CD4-positive, CD25-positive, alpha-beta regulatory T cell (primary cell): ENCODE results near the gene NIPAL4. TPM values are rescaled to one million over a fixed set of nuclear protein-coding genes. Genes with fewer than 3 reads are reported as not detected.
A peak's percentile ranks its signal among the peaks of the same experiment; 100 is the strongest.

ENCODE experiments used
- ATAC-seq, 2 donors: fragments of 150-1000 bp; cut with Tn5 transposase; one replicate each; pipeline ENCODE4 v1.10.0; 2021; ENCODE audit warnings: low read depth in 2 of 2, moderate number of reproducible peaks in 2 of 2, moderate library complexity in 1 of 2
- DNase-seq, 3 donors: peaks; one replicate each; pipeline versions ENCODE4 v3.0.0 to v3.0.0-alpha.2; 2012 to 2022; ENCODE audit warnings: mixed read lengths in 1 of 3
- H3K27ac ChIP-seq: one replicate; pipeline ENCODE4 v1.7.0; 2013; ENCODE audit warnings: mild to moderate bottlenecking, low read length; ENCODE audit not compliant: insufficient read depth, poor library complexity, severe bottlenecking
- H3K27me3 ChIP-seq: one replicate; pipeline ENCODE4 v1.7.0; 2013; ENCODE audit warnings: low read length; ENCODE audit not compliant: control insufficient read depth, insufficient read depth
- H3K36me3 ChIP-seq: one replicate; pipeline ENCODE4 v1.7.0; 2013; ENCODE audit warnings: mild to moderate bottlenecking, low read length, moderate library complexity; ENCODE audit not compliant: control insufficient read depth, insufficient read depth
- H3K4me1 ChIP-seq: 2 replicates; pipeline ENCODE4 v1.7.0; 2013; ENCODE audit warnings: mild to moderate bottlenecking, low read length; ENCODE audit not compliant: insufficient read depth, control insufficient read depth, poor library complexity, severe bottlenecking
- H3K4me3 ChIP-seq: one replicate; pipeline ENCODE4 v1.7.0; 2013; ENCODE audit warnings: low read depth, mild to moderate bottlenecking, low read length, moderate library complexity
- H3K9me3 ChIP-seq, 2 experiments: 1 replicate in 1 of 2; 2 replicates in 1 of 2; pipeline ENCODE4 v1.7.0; 2013; ENCODE audit warnings: low read length in 2 of 2, mild to moderate bottlenecking in 1 of 2, moderate library complexity in 1 of 2; ENCODE audit not compliant: control insufficient read depth in 2 of 2
- H3K27ac Mint-ChIP-seq, 3 donors: one replicate each; pipeline ENCODE4 v1.8.0; 2020 to 2022; ENCODE audit warnings: mild to moderate bottlenecking in 3 of 3, mixed read lengths in 3 of 3, moderate library complexity in 2 of 3
- H3K27me3 Mint-ChIP-seq: one replicate; pipeline ENCODE4 v1.8.0; 2022; ENCODE audit warnings: mild to moderate bottlenecking, mixed read lengths
- H3K36me3 Mint-ChIP-seq: one replicate; pipeline ENCODE4 v1.8.0; 2020; ENCODE audit warnings: mixed read lengths
- H3K4me1 Mint-ChIP-seq, 4 donors: one replicate each; pipeline ENCODE4 v1.8.0; 2020 to 2022; ENCODE audit warnings: mixed read lengths in 4 of 4, mild to moderate bottlenecking in 1 of 4
- H3K4me3 Mint-ChIP-seq, 4 donors: one replicate each; pipeline ENCODE4 v1.8.0; 2020 to 2022; ENCODE audit warnings: mild to moderate bottlenecking in 4 of 4, mixed read lengths in 4 of 4, moderate library complexity in 3 of 4
- H3K9me3 Mint-ChIP-seq, 7 donors: one replicate each; pipeline ENCODE4 v1.8.0; 2020 to 2022; ENCODE audit warnings: mixed read lengths in 7 of 7, mild to moderate bottlenecking in 3 of 7, moderate library complexity in 2 of 7
- polyA plus RNA-seq, 4 donors: library from polyadenylated mRNA; unstranded; fragments of 300-500 nt; fragmentation: Illumina TruSeq; gene quantifications; one replicate each; pipeline ENCODE4 v1.2.3, GENCODE V29; 2021
- total RNA-seq: library from RNA; stranded (reverse); gene quantifications from one replicate; pipeline ENCODE4 v1.2.3, GENCODE V29; 2022

NIPAL4 gene
- total and polyA plus RNA-seq, 5 donors from 2014 or later = 0.10 to 1.1 (median 0.14) TPM; not detected in 1

- H3K27me3 ChIP-seq = no peaks in the 10 kb centered on the region
- Mint-ChIP-seq H3K36me3 (no peaks in the 10 kb centered on the region), H3K9me3 (peaks cover 0 to 1% (median 0%) of the 10 kb centered on the region in 7 donors), H3K4me1 (peaks cover 11 to 36% (median 21%) of the 10 kb centered on the region in 4 donors), H3K27me3 (peaks cover 9% of the 10 kb centered on the region), H3K4me3 (peak overlapping the region in 1 of 4 donors; percentile 14), H3K27ac (peak overlapping the region in 2 of 3 donors; percentile 24 to 38)
- H3K4me1 ChIP-seq = peaks cover 21% of the 10 kb centered on the region
- H3K4me3 ChIP-seq = peak overlapping the region; percentile 4
- H3K9me3 ChIP-seq = no peaks in the 10 kb centered on the region
- ATAC-seq = no peak
- DNase-seq = no peak
- H3K27ac ChIP-seq = no peak overlapping the region
- no peaks in the 10 kb centered on the region for H3K36me3 ChIP-seq
These were observed 3.9 kb downstream of the NIPAL4 start for GRCh38 chr5:157463621-157464518.

GRCh38 chr5:157464519-157465171 lies 4.6 kb downstream of the NIPAL4 start:
- H3K36me3 ChIP-seq = no peaks in the 10 kb centered on the region
- H3K9me3 ChIP-seq = no peaks in the 10 kb centered on the region
- no peaks in the 10 kb centered on the region for H3K27me3 ChIP-seq
- peaks cover 19% of the 10 kb centered on the region for H3K4me1 ChIP-seq
- H3K27ac ChIP-seq = no peak overlapping the region
- no peaks in the 10 kb centered on the region for H3K36me3 Mint-ChIP-seq
- peak in 1 of 3 donors; percentile 80 for DNase-seq
- peak overlapping the region in 1 of 4 donors; percentile 14 for H3K4me3 Mint-ChIP-seq
- H3K9me3 Mint-ChIP-seq = peaks cover 0 to 1% (median 0%) of the 10 kb centered on the region in 7 donors
- peak; percentile 61 to 68 for ATAC-seq
- peaks cover 11 to 31% (median 19%) of the 10 kb centered on the region in 4 donors for H3K4me1 Mint-ChIP-seq
- peak overlapping the region; percentile 4 for H3K4me3 ChIP-seq
- peak overlapping the region in 2 of 3 donors; percentile 14 to 24 for H3K27ac Mint-ChIP-seq
- peaks cover 1% of the 10 kb centered on the region for H3K27me3 Mint-ChIP-seq

- no peaks in the 10 kb centered on the region for H3K9me3 ChIP-seq
- no peak overlapping the region for H3K27ac ChIP-seq
- DNase-seq = no peak
- Mint-ChIP-seq H3K9me3 (peaks cover 0 to 1% (median 0%) of the 10 kb centered on the region in 7 donors), H3K27me3 (no peaks in the 10 kb centered on the region), H3K4me3 (peak overlapping the region in 1 of 4 donors; percentile 39), H3K4me1 (peaks cover 6 to 18% (median 12%) of the 10 kb centered on the region in 4 donors), H3K27ac (no peak overlapping the region), H3K36me3 (no peaks in the 10 kb centered on the region)
- H3K4me3 ChIP-seq = no peak overlapping the region
- H3K4me1 ChIP-seq = peaks cover 9% of the 10 kb centered on the region
- no peaks in the 10 kb centered on the region for H3K27me3 ChIP-seq
- ATAC-seq = no peak
- peaks cover 3% of the 10 kb centered on the region for H3K36me3 ChIP-seq
These were observed 8.4 kb downstream of the NIPAL4 start for GRCh38 chr5:157468293-157468965.

- Mint-ChIP-seq H3K4me1 (peaks cover 6 to 12% (median 10%) of the 10 kb centered on the region in 4 donors), H3K27me3 (no peaks in the 10 kb centered on the region), H3K36me3 (no peaks in the 10 kb centered on the region), H3K4me3 (peak overlapping the region in 1 of 4 donors; percentile 39), H3K9me3 (peaks cover 0 to under 1% (median 0%) of the 10 kb centered on the region in 7 donors), H3K27ac (no peak overlapping the region)
- Histone ChIP-seq H3K4me1 (peaks cover 6% of the 10 kb centered on the region), H3K36me3 (peaks cover 3% of the 10 kb centered on the region), H3K9me3 (no peaks in the 10 kb centered on the region), H3K4me3 (no peak overlapping the region), H3K27me3 (no peaks in the 10 kb centered on the region), H3K27ac (no peak overlapping the region)
- ATAC-seq (no peak), DNase-seq (peak in 1 of 3 donors; percentile 43)
These were observed 9.1 kb downstream of the NIPAL4 start for GRCh38 chr5:157469073-157469472.

DNA sequence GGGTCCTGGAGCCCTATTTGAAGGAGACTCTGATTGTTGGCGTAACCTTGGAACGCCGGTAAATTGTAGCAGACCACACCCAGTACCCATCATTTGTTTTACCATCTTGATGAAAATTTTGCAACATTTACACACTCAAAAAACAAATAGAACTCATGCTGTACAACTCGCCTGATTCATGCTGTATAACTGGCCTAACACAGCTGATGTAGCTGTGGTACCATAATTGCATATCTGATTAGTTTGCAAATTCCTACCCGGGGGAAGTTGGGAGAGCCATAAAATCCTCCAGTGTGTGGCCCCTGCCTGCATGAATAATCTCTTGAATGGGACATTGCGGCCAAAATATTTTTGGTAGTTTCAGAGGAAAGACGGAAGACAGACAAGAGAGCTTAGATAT lies 9.7 kb downstream of the NIPAL4 start:
- Histone ChIP-seq H3K27ac (no peak overlapping the region), H3K4me3 (no peak overlapping the region), H3K27me3 (no peaks in the 10 kb centered on the region), H3K36me3 (peaks cover 3% of the 10 kb centered on the region), H3K9me3 (no peaks in the 10 kb centered on the region), H3K4me1 (peaks cover under 1% of the 10 kb centered on the region)
- DNase-seq = no peak
- no peaks in the 10 kb centered on the region for H3K36me3 Mint-ChIP-seq
- peaks cover 0 to 7% (median 4%) of the 10 kb centered on the region in 4 donors for H3K4me1 Mint-ChIP-seq
- no peaks in the 10 kb centered on the region for H3K9me3 Mint-ChIP-seq
- no peaks in the 10 kb centered on the region for H3K27me3 Mint-ChIP-seq
- ATAC-seq = no peak
- no peak overlapping the region for H3K4me3 Mint-ChIP-seq
- H3K27ac Mint-ChIP-seq = no peak overlapping the region

- Histone ChIP-seq H3K4me3 (no peak overlapping the region), H3K9me3 (no peaks in the 10 kb centered on the region), H3K27me3 (no peaks in the 10 kb centered on the region), H3K27ac (no peak overlapping the region), H3K4me1 (no peaks in the 10 kb centered on the region), H3K36me3 (peaks cover 3% of the 10 kb centered on the region)
- H3K9me3 Mint-ChIP-seq = no peaks in the 10 kb centered on the region
- H3K4me1 Mint-ChIP-seq = peaks cover 0 to 5% (median 3%) of the 10 kb centered on the region in 4 donors
- DNase-seq (no peak), ATAC-seq (no peak)
- H3K27ac Mint-ChIP-seq = no peak overlapping the region
- no peaks in the 10 kb centered on the region for H3K27me3 Mint-ChIP-seq
- no peaks in the 10 kb centered on the region for H3K36me3 Mint-ChIP-seq
- H3K4me3 Mint-ChIP-seq = no peak overlapping the region
These were observed 10.6 kb downstream of the NIPAL4 start for GRCh38 chr5:157470631-157471030.

- H3K4me3 Mint-ChIP-seq = no peak overlapping the region
- Histone ChIP-seq H3K4me1 (no peaks in the 10 kb centered on the region), H3K36me3 (peaks cover 3% of the 10 kb centered on the region), H3K9me3 (no peaks in the 10 kb centered on the region), H3K27ac (no peak overlapping the region), H3K27me3 (no peaks in the 10 kb centered on the region), H3K4me3 (no peak overlapping the region)
- H3K9me3 Mint-ChIP-seq = no peaks in the 10 kb centered on the region
- no peaks in the 10 kb centered on the region for H3K36me3 Mint-ChIP-seq
- H3K27me3 Mint-ChIP-seq = no peaks in the 10 kb centered on the region
- no peak overlapping the region for H3K27ac Mint-ChIP-seq
- DNase-seq (peak in 1 of 3 donors; percentile 44), ATAC-seq (peak in 1 of 2 donors; percentile 27)
- H3K4me1 Mint-ChIP-seq = peaks cover 0 to 5% (median 2%) of the 10 kb centered on the region in 4 donors
These were observed 11.7 kb downstream of the NIPAL4 start for GRCh38 chr5:157471709-157472108.
